ENCODE data around the gene TGIF1. TPM values are rescaled to one million over a fixed set of nuclear protein-coding genes. Genes with fewer than 3 reads are reported as not detected.
A peak's percentile ranks its signal among the peaks of the same experiment; 100 is the strongest.

TGIF1 gene
- total RNA-seq, 2 donors from 2014 or later: 56.3 to 71.7 TPM

- peak in 1 of 3 donors; percentile 16 for DNase-seq
- no peak for ATAC-seq
- Mint-ChIP-seq H3K4me1 (peaks cover 43% of the 10 kb centered on the region), H3K4me3 (peak overlapping the region; percentile 96), H3K36me3 (ENCODE audit: low read depth) (peaks cover 5% of the 10 kb centered on the region), H3K27me3 (no peaks in the 10 kb centered on the region), H3K27ac (peak overlapping the region; percentile 100)
- peaks cover 4% of the 10 kb centered on the region for H3K9me3 ChIP-seq (ENCODE audit: control insufficient read depth, low read length, poor library complexity, severe bottlenecking)
These were observed 4.6 kb downstream of the TGIF1 start for GRCh38 chr18:3454365-3455089.

- peaks cover 4% of the 10 kb centered on the region for H3K9me3 ChIP-seq (ENCODE audit: control insufficient read depth, low read length, poor library complexity, severe bottlenecking)
- Mint-ChIP-seq H3K4me1 (peaks cover 43% of the 10 kb centered on the region), H3K36me3 (ENCODE audit: low read depth) (peaks cover 5% of the 10 kb centered on the region), H3K27me3 (no peaks in the 10 kb centered on the region), H3K27ac (peak overlapping the region; percentile 100), H3K4me3 (no peak overlapping the region)
- ATAC-seq (no peak), DNase-seq (no peak)
These were observed 5.2 kb downstream of the TGIF1 start for GRCh38 chr18:3455090-3455635.

- H3K9me3 ChIP-seq (ENCODE audit: control insufficient read depth, low read length, poor library complexity, severe bottlenecking): peaks cover 4% of the 10 kb centered on the region
- DNase-seq: no peak
- Mint-ChIP-seq H3K27ac (peak overlapping the region; percentile 91), H3K4me3 (peak overlapping the region; percentile 62), H3K4me1 (peaks cover 41% of the 10 kb centered on the region), H3K27me3 (no peaks in the 10 kb centered on the region), H3K36me3 (ENCODE audit: low read depth) (peaks cover 5% of the 10 kb centered on the region)
- ATAC-seq: no peak
These were observed 6.1 kb downstream of the TGIF1 start for GRCh38 chr18:3455907-3456685.

GRCh38 chr18:3456686-3457069, 6.7 kb downstream of the TGIF1 start:
- Mint-ChIP-seq H3K36me3 (ENCODE audit: low read depth) (peaks cover 5% of the 10 kb centered on the region), H3K27ac (peak overlapping the region; percentile 91), H3K4me3 (no peak overlapping the region), H3K4me1 (peaks cover 35% of the 10 kb centered on the region), H3K27me3 (no peaks in the 10 kb centered on the region)
- ATAC-seq: no peak
- peaks cover 4% of the 10 kb centered on the region for H3K9me3 ChIP-seq (ENCODE audit: control insufficient read depth, low read length, poor library complexity, severe bottlenecking)
- DNase-seq: no peak

- Mint-ChIP-seq H3K4me1 (peaks cover 35% of the 10 kb centered on the region), H3K36me3 (ENCODE audit: low read depth) (peaks cover 8% of the 10 kb centered on the region), H3K27ac (peak overlapping the region; percentile 91), H3K4me3 (peak overlapping the region; percentile 31), H3K27me3 (no peaks in the 10 kb centered on the region)
- ATAC-seq: no peak
- no peak for DNase-seq
- H3K9me3 ChIP-seq (ENCODE audit: control insufficient read depth, low read length, poor library complexity, severe bottlenecking): peaks cover 8% of the 10 kb centered on the region
These were observed 7.3 kb downstream of the TGIF1 start for GRCh38 chr18:3457261-3457724.

GRCh38 chr18:3458378-3458777, 8.4 kb downstream of the TGIF1 start:
- peaks cover 29% of the 10 kb centered on the region for H3K4me1 Mint-ChIP-seq
- H3K27ac Mint-ChIP-seq: peak overlapping the region; percentile 91
- H3K9me3 ChIP-seq (ENCODE audit: control insufficient read depth, low read length, poor library complexity, severe bottlenecking): peaks cover 4% of the 10 kb centered on the region
- H3K36me3 Mint-ChIP-seq (ENCODE audit: low read depth): peaks cover 8% of the 10 kb centered on the region
- DNase-seq (no peak), ATAC-seq (peak; percentile 58)
- H3K27me3 Mint-ChIP-seq: no peaks in the 10 kb centered on the region
- peak overlapping the region; percentile 70 for H3K4me3 Mint-ChIP-seq

GRCh38 chr18:3458952-3459853, 9.2 kb downstream of the TGIF1 start:
- peak overlapping the region; percentile 91 for H3K27ac Mint-ChIP-seq
- H3K4me1 Mint-ChIP-seq: peaks cover 29% of the 10 kb centered on the region
- ATAC-seq: peak; percentile 49
- no peaks in the 10 kb centered on the region for H3K27me3 Mint-ChIP-seq
- peaks cover 4% of the 10 kb centered on the region for H3K9me3 ChIP-seq (ENCODE audit: control insufficient read depth, low read length, poor library complexity, severe bottlenecking)
- H3K36me3 Mint-ChIP-seq (ENCODE audit: low read depth): peaks cover 8% of the 10 kb centered on the region
- DNase-seq: no peak
- peak overlapping the region; percentile 70 for H3K4me3 Mint-ChIP-seq

- Mint-ChIP-seq H3K27ac (no peak overlapping the region), H3K4me1 (peaks cover 25% of the 10 kb centered on the region), H3K4me3 (no peak overlapping the region), H3K27me3 (no peaks in the 10 kb centered on the region), H3K36me3 (ENCODE audit: low read depth) (peaks cover 8% of the 10 kb centered on the region)
- ATAC-seq: no peak
- peaks cover 4% of the 10 kb centered on the region for H3K9me3 ChIP-seq (ENCODE audit: control insufficient read depth, low read length, poor library complexity, severe bottlenecking)
- no peak for DNase-seq
These were observed 10.9 kb downstream of the TGIF1 start for GRCh38 chr18:3460823-3461398.

GRCh38 chr18:3461704-3462103, 11.7 kb downstream of the TGIF1 start:
- H3K4me1 Mint-ChIP-seq: peaks cover 28% of the 10 kb centered on the region
- no peak overlapping the region for H3K4me3 Mint-ChIP-seq
- no peak overlapping the region for H3K27ac Mint-ChIP-seq
- peaks cover 4% of the 10 kb centered on the region for H3K9me3 ChIP-seq (ENCODE audit: control insufficient read depth, low read length, poor library complexity, severe bottlenecking)
- peaks cover 5% of the 10 kb centered on the region for H3K36me3 Mint-ChIP-seq (ENCODE audit: low read depth)
- DNase-seq: no peak
- no peaks in the 10 kb centered on the region for H3K27me3 Mint-ChIP-seq
- ATAC-seq: no peak

- H3K9me3 ChIP-seq (ENCODE audit: control insufficient read depth, low read length, poor library complexity, severe bottlenecking): peaks cover 4% of the 10 kb centered on the region
- H3K27ac Mint-ChIP-seq: no peak overlapping the region
- H3K4me1 Mint-ChIP-seq: peaks cover 24% of the 10 kb centered on the region
- no peak for DNase-seq
- no peak overlapping the region for H3K4me3 Mint-ChIP-seq
- H3K27me3 Mint-ChIP-seq: no peaks in the 10 kb centered on the region
- H3K36me3 Mint-ChIP-seq (ENCODE audit: low read depth): peaks cover 3% of the 10 kb centered on the region
- no peak for ATAC-seq
These were observed 13.1 kb downstream of the TGIF1 start for GRCh38 chr18:3463051-3463450.

GRCh38 chr18:3466045-3466444, 16.1 kb downstream of the TGIF1 start:
- peaks cover 4% of the 10 kb centered on the region for H3K9me3 ChIP-seq (ENCODE audit: control insufficient read depth, low read length, poor library complexity, severe bottlenecking)
- DNase-seq (no peak), ATAC-seq (no peak)
- H3K27ac Mint-ChIP-seq: peak overlapping the region; percentile 80
- no peaks in the 10 kb centered on the region for H3K27me3 Mint-ChIP-seq
- peaks cover 11% of the 10 kb centered on the region for H3K4me1 Mint-ChIP-seq
- H3K36me3 Mint-ChIP-seq (ENCODE audit: low read depth): peaks cover 3% of the 10 kb centered on the region
- no peak overlapping the region for H3K4me3 Mint-ChIP-seq

GRCh38 chr18:3466872-3467271, 16.9 kb downstream of the TGIF1 start:
- Mint-ChIP-seq H3K27me3 (no peaks in the 10 kb centered on the region), H3K36me3 (ENCODE audit: low read depth) (peaks cover 3% of the 10 kb centered on the region), H3K4me1 (peaks cover 11% of the 10 kb centered on the region), H3K4me3 (peak overlapping the region; percentile 41), H3K27ac (peak overlapping the region; percentile 80)
- DNase-seq (no peak), ATAC-seq (peak; percentile 77)
- peaks cover 2% of the 10 kb centered on the region for H3K9me3 ChIP-seq (ENCODE audit: control insufficient read depth, low read length, poor library complexity, severe bottlenecking)

All from T-helper 17 cell (primary cell).